GM12874 (cell line): Measurements from ENCODE around the gene ALPP.

Experiments
- TF ChIP-seq, protein P1 (sequence below): IDR thresholded peaks from 2 replicates; pipeline ENCODE4 v1.5.1; 2011; ENCODE audit warnings: low read depth, mild to moderate bottlenecking, control low read depth, low read length, moderate library complexity; ENCODE audit not compliant: insufficient read depth

ALPP gene

DNA sequence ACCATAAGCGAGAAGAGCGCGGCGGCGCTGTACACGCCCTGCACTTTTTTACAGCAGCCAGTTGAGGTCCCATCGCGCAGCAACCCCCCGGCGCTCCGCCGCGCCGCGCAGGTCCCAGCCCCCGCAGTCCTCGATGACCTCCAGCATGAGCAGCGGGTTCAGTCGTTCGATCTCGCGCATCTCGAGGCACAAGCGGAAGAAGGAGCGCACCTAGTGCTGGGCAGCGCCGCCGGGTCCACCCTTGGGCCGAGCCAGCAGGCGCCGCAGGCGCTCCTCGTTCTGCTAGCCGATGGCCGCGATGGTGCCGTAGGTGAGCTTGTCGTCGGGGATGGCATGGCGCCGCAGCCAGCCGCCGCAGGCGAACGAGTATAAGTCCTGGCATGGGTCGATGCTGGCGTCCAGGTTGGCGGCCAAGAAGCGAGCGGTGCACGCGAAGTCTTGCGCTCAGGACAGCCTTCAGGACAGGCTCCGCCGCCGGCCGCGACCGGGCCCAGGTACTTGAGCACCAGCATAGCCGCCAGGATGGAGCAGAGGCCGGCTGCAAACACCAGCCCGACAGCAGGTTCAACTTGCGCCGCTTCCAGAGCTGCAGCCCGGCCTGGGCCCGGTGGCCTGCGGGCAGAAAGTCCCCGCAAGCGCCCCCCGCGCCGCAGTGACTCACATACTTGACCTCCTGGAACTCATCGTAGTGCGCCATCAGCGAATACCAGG, 8.3 kb downstream of the ALPP start:
- TF ChIP-seq, protein P1, sequence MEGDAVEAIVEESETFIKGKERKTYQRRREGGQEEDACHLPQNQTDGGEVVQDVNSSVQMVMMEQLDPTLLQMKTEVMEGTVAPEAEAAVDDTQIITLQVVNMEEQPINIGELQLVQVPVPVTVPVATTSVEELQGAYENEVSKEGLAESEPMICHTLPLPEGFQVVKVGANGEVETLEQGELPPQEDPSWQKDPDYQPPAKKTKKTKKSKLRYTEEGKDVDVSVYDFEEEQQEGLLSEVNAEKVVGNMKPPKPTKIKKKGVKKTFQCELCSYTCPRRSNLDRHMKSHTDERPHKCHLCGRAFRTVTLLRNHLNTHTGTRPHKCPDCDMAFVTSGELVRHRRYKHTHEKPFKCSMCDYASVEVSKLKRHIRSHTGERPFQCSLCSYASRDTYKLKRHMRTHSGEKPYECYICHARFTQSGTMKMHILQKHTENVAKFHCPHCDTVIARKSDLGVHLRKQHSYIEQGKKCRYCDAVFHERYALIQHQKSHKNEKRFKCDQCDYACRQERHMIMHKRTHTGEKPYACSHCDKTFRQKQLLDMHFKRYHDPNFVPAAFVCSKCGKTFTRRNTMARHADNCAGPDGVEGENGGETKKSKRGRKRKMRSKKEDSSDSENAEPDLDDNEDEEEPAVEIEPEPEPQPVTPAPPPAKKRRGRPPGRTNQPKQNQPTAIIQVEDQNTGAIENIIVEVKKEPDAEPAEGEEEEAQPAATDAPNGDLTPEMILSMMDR, result no peak

DNA sequence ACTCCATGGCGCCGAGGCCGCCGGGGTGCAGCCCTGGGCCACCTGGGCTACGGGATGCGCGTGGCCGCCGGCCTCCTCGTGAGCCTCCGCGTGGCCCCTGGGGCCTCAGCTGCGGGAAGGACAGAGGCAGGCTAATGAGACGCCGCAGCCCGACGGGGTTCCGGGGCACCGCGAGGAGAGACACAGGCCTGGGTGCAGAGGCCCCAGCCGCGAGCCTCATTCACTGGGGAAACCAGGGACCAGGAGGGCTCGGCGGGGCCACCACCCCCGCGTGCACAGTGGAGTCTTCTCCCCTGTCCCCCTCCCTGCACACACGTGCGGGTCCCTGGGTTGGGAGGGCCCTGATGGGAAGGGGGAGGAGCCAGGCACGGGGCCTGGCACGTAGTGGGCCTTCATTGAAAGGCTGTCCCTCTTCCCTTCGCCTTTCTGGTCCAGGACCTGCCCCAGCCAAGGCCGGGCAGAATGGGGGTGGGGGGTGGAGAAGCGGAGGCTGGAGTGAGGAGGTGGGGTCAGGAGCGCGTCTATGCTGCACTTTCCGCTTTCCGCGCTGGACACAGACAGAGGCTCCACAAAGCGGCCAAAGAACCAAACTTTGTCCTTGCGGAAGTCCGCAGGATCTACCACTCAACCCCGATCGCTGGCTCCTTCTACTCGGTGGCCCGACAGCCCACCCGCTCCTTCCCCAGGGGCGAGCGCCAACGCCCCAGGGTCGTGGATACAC, 9.1 kb downstream of the ALPP start:
- TF ChIP-seq, protein P1, result no peak

DNA sequence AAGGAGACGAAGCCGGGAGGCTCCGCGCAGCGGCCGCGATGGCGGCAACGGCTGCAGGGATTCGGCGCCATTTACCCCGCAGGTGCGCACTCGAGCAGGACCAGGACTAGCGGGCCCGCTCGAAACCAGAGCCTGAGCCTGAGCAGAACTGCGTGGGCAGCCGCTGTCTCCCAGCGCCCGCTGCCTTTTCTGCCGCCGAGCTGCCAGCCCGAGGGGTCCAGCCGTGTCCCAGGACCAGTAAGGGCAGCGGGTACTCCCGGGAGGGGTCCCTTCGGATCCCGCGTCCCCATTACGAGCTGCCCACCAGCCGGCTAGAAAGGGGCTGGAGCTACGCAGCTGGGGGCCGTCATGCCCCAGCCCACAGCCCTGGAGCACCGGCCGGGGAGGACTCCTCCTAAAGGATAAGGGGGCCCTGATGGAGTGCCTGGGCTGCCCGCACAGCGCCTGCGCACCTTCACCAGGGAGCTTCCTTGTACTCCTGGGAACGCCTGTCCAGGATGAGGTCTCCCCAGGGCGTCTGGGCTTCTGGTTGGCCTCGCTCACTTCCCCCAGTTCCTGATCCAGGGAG, 9.9 kb downstream of the ALPP start:
- TF ChIP-seq, protein P1, result no peak

DNA sequence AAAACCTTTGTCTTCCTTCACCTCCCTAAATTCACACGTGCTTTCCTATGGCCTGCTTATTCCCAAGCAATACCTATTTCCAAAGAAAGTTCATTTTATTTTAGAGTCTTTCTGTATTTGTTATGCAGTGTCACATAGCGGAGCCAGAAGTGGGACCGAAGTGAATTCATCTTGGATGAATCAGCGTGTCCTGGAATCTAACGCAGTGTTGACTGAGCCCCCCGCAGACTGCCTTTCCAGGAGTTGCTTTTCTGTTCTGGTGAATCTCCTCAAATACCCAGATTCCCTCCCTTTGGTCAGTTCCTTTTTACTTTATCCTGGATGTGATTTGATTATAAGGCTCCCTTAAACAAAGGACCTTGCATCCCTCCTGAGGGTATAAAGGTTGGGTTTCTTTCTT, 10.8 kb downstream of the ALPP start:
- TF ChIP-seq, protein P1, result no peak

DNA sequence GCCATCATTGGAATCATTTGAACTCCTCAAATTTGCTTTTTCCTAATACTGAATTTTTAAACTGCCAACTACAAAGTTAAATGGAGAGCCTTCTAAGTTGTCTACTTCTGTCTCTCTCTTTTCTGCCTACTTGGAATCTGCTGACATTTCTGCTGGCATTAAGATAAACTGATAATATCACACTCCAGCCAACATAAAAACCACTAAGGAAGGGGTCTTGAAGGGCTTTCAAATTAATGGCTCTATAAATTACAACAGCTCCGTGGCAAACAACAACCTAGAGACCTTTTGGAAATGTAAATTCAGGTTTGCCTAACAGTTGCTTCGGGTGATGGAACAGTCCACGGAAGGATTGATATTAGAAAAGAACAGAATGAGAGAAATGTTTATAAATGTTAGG, 12.1 kb downstream of the ALPP start:
- TF ChIP-seq, protein P1, result no peak

DNA sequence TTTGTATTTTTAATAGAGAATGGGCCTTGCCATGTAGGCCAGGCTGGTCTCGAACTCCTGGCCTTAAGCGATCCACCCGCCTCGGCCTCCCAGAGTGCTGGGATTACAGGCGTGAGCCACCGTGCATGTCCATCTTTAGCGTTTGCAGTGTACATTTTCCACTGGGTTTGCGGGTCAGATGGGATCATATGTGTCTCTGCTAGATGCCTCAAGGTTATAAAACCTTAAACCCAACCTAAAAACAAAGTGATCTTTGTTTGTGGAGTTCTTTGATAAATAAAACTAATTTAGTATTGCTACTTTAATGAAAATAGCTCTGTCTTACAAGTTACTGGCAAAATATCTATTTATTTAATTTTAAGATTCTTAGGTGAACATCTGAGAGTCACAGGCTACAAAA, 15.0 kb downstream of the ALPP start:
- TF ChIP-seq, protein P1, result no peak

DNA sequence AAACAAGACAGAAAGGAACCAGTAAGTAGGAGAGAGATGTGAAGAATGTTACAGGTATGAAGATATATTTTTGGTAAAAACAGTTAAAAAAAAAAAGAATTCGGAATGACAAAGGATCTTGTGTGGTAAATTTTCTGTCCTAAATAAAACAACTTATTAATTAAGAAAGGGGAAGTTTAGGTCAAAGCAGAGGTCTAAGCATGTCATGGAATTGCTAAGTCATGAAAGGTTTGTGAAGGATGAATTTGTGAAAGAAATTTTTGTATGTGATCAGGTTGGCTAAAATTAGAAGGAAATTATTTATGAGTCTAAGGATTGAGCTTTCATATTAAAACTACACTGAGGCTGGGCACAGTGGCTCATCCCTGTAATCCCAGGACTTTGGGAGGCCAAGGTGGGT, 17.0 kb downstream of the ALPP start:
- TF ChIP-seq, protein P1, result no peak
